HG03108 (cell line): ENCODE data around the gene GIPC3.

ENCODE experiments used
- ATAC-seq: cut with Tn5 transposase; IDR thresholded peaks from one replicate; pipeline ENCODE4 v1.9.1; 2021; ENCODE audit warnings: moderate library complexity; ENCODE audit not compliant: unreplicated experiment

GIPC3 gene

GRCh38 chr19:3634496-3635045, 49.3 kb downstream of the GIPC3 start:
- ATAC-seq: no peak

- no peak for ATAC-seq
Observed at GRCh38 chr19:3636506-3636905, 51.2 kb downstream of the GIPC3 start.

DNA sequence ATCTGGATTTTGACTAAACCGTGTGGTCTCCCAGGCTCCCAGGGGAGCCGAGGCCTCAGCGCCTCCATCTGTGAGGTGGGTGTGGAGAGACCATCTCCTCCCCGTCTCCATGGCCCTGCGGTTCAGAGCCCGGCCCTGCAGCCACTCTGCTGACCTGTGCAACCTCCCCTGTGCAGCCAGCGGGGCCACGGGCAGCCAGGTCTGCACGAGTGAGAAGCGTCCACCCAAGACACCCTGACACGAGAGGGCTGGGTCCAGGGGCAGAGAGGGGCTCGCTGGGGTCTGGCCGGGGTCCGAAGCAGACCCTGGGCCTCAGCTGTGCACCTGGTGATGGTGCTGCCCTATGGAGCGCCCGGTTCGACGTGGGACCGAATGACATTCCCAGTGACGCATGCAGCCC, 51.7 kb downstream of the GIPC3 start:
- ATAC-seq: no peak

DNA sequence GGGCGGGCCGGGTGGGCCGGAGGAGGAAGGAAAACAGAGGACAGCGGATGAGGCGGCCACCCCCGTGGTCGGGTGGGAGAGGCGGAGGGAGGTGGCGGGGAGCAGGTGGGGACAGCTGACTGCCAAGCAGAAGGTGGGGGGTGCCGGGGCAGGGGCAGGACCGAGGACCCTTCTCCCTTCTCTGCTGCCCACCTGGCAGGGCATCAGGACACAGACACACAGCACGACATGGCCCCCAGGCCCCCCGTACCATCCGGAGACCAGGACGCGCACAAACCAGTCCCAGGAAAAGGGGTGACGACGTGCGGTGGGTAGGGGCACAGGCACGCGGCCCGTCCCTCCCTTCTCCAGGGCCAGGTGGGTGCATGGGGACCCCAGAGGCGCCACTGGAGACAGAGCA, 52.3 kb downstream of the GIPC3 start:
- ATAC-seq: no peak

DNA sequence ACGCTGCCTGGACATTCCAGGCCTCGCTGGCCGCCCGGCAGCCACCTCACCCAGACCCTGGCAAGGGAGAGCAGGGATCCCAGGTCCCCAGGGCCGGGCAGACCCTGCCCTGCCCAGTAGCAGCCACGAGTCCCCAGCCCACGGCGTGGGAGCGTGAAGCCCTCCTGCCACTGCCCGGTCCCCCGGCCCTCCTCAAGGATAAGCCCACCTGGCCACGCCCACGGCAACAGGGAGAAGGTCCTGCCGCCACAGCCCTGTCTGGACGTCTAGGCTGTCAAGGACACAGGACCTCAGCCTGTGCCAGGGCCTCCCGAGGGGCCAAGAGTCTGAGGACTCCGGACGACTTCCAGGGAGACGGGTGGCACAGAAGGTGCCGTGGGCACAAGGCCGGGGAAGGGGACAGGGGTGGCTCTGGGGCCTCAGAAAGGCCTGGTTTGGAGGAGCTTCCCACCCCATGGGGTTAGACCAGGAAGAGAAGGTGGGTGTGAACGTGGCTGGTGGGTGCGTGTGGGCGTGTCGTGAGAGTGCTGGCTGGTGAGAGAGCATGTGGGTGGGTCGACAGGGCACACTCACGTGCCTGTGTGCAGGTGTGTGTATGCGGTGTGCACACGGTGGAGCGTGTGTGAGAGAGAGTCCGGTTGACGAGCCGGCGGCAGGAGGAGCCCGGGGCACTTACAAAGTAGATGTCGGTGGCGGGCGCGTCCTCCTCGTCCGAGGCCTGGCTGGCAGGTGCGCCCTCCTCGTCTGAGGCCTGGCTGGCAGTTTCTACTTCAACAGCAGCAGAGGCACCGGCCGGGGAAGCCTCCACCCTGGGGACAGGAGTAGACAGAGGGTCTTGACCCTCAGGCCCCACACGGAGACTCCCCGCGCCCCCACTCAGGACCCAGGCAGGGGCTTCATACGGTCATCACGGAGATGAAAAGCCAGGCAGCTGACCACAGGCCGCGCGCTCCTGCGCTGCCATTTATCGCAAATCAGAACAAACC, 53.2 kb downstream of the GIPC3 start:
- no peak for ATAC-seq

DNA sequence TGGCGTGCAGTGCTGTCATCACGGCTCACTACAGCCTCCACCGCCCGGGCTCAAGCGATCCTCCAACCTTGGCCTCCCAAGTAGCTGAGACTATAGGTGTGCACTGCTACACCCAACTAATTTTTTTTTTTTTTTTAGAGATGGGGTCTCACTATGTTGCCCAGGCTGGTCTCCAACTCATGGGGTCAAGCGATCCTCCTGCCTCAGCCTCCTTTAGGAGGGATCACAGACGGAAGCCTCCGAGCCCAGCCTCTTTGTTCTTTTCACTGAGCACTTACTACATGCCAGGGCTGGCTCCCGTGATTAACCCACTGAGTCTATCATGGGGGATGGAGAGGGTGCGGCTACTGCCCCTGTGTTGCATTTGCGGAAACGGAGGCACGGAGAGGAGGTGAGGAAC, 54.2 kb downstream of the GIPC3 start:
- no peak for ATAC-seq

- no peak for ATAC-seq
Observed at GRCh38 chr19:3641515-3642269, 56.4 kb downstream of the GIPC3 start.

- ATAC-seq: no peak
Observed at GRCh38 chr19:3642296-3642695, 57.0 kb downstream of the GIPC3 start.
